ENCODE results near the gene AIF1L.

AIF1L gene

DNA sequence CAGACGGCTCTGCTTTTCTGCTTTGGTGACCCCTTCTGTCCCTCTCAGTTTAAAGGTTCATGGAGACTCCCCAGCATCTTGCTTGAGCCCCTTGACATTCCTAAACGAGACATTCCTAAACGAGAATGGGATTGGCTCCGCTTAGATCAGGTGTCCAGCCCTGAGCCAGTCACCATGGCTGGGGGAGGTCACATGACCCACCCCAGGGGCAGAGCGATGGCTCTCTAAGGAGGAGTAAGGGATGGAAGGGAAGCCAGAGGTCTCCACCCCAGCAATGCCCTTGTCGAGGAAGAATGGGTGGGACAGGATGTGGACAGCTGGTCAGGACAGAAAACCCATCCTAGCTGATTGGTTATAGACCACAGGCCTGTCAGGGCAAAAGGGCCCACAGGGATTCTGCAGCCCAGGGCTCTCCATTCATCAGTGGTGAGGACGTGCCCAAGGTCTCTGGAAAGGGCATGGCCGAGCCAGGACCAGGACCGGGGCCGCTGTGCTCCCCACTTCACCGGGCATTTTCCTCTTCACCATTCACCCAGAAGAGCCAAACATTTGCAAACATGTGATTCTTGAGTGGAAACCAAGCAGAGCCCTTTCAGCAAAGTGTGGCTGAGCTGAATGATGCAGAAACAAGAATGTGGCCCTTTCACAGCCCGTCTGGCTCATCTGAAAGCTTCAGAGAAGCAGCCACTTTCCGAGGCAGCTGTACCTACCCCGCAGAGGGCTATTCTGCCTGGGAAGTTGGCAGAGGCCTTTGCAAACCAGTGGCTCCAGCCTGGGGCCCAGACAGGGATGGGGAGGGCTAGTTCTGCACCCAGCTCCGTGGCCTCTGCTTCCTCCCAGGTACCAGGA lies 19.8 kb upstream of the AIF1L start:
- in situ Hi-C loops (cut with HindIII; ENCODE audit: low sequenced_read_pairs) = no loop called here

GRCh38 chr9:131078427-131079366 lies 17.6 kb upstream of the AIF1L start:
- in situ Hi-C loops (cut with HindIII; ENCODE audit: low sequenced_read_pairs) = no loop called here

DNA sequence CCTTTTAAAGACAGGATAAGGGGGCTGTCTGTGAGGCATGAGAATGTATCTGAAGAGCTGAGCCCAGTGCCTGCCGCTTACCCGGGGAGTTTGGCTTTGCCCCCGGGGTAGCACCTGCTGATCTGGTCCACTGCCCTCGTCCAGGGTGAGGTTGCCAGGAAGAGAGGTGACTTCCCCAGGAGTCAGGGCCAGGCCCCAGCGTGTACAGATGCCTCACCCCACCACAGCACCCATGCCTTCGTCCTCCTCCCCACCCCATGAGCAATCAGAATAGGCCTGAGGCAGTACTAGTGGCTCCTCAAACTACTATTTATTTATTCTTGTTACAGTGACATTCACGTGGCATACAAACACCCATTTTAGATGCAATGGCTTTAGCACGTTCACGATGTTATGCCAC lies 15.7 kb upstream of the AIF1L start:
- in situ Hi-C loops (cut with HindIII; ENCODE audit: low sequenced_read_pairs) = no loop called here

DNA sequence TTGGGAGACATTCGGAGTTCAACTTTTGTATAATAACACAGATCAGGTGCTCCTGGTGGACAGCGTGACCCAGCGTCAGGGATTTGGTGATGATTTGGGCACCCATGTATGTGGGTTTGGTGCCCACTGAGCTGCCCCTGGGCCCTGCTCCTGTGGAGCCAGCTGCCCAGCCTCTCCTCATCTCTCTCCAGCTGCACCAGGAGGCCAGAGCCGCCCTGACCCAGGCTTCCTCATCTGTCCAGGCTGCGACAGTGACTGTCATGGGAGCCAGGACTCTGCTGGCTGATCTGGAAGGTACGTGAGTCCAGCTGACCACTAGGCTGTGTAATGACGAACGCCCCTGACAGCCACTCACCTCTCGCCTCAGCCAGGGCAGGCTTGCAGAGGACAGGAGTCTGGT lies 14.5 kb upstream of the AIF1L start:
- in situ Hi-C loops (cut with HindIII; ENCODE audit: low sequenced_read_pairs) = no loop called here

DNA sequence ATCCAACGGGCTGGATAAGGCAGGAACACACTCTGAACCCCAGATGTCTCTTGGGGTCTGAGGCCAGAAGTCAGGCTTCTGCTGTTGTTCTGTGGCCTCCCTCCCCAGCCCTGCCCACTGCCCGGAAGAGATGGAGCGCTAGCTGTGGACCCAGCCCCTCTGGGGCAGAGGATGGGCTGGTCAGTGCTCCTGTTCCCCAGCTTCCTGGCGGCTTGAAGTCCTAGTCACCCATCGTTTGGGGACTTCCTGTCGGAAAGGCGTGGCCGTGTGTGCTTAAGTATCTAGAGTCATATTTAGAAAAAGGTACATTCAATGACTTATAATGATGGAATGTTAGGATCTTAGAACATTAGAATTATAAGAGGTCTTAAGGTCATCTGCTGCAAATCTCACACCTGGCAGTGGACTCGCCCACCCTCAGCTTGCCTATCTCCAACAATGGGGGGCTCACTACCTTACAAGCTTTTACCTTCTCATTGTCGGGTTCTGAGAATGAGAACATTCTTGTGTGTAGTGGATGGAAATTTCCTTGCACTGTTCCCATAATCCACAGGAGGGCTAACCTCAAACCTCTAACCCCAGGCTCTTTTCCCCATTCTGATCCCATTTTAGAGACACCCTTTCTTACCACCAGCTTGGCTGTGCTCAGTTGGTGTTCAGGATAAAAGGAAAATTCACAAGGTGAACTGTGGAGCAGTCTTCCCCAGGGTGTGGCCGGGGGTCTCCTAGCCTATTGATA lies 13.4 kb upstream of the AIF1L start:
- in situ Hi-C loops (cut with HindIII; ENCODE audit: low sequenced_read_pairs) = no loop called here

DNA sequence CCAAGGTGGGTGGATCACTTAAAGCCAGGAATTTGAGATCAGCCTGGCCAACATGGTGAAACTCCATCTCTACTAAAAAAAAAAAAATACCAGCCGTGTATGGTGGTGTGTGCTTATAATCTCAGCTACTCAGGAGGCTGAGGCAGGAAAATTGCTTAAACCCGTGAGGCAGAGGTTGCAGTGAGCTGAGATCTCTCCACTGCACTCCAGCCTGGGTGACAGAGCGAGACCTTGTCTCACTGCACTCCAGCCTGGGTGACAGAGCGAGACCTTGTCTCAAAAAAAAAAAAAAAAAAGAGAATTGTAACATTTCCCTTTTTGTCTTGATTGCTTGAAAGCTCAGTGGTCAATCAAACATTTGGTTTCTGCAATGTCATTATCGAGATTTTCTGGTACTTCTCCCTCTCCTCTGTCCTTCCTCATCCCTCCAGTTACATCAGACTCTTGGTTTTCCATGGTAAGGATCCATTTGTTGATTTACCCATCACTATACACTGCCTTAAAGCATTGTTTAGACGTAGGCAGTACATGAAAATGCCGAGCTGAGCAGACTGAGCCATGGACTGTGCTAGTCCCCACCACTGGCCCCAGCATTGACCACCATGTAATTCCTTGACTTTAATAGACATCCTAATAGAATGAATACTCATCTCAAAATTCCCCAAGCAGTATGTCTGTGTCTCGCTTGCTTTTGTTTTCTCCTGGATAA lies 11.5 kb upstream of the AIF1L start:
- in situ Hi-C loops (cut with HindIII; ENCODE audit: low sequenced_read_pairs) = no loop called here

DNA sequence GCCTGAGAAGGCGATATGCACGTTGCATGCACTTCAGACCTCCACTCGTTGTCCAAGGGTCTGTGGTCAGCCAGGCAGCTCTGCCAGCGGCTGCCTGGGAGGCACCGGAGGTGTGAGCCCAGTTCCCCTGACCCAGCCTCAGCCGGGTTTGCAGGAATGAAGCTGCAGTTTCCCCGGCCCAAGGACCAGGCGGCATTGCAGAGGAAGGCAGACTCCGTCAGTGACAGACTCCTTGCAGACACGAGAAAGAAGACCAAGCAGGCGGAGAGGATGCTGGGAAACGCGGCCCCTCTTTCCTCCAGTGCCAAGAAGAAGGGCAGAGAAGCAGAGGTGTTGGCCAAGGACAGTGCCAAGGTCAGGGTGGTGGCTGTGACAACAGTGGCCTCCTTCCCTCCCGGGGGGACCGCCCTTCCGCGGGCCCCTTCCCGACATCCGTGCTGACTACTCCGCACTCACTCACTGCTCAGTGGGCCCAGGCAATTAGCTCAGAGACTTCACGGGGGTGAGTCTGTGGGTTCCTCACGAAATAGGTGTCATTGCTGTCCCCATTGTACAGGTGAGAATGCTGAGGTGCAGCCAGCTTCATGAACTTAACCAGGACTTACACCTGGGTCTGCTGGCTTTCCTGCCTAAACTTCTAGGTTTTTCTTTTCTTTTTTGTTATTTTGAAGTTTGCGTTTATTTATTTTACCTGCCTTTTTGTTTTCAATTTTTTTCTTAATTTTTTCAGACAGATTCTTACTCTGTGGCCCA lies 10.8 kb upstream of the AIF1L start:
- in situ Hi-C loops (cut with HindIII; ENCODE audit: low sequenced_read_pairs) = no loop called here

DNA sequence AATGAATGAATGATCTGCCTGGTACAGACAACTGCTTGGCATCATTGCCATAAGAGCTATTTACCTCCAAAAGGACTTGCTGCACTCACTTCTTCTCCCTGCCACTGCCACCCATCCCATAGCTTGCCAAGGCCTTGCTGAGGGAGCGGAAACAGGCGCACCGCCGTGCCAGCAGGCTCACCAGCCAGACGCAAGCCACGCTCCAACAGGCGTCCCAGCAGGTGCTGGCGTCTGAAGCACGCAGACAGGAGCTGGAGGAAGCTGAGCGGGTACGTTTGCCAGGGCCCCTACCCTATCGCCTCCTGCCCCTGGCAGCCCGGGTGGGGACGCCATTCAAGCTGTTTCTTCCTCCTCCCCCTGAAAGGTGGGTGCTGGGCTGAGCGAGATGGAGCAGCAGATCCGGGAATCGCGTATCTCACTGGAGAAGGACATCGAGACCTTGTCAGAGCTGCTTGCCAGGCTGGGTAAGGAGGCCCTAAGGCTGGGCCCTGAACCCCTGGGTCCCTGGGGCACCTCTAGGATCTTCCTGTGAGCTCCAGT lies 8.9 kb upstream of the AIF1L start:
- in situ Hi-C loops (cut with HindIII; ENCODE audit: low sequenced_read_pairs) = no loop called here

GRCh38 chr9:131090025-131090787 lies 6.1 kb upstream of the AIF1L start:
- in situ Hi-C loops (cut with HindIII; ENCODE audit: low sequenced_read_pairs) = loop anchor here (10.0 kb wide), 1 partner anchor 55 kb away; no protein-coding TSS in a partner anchor

DNA sequence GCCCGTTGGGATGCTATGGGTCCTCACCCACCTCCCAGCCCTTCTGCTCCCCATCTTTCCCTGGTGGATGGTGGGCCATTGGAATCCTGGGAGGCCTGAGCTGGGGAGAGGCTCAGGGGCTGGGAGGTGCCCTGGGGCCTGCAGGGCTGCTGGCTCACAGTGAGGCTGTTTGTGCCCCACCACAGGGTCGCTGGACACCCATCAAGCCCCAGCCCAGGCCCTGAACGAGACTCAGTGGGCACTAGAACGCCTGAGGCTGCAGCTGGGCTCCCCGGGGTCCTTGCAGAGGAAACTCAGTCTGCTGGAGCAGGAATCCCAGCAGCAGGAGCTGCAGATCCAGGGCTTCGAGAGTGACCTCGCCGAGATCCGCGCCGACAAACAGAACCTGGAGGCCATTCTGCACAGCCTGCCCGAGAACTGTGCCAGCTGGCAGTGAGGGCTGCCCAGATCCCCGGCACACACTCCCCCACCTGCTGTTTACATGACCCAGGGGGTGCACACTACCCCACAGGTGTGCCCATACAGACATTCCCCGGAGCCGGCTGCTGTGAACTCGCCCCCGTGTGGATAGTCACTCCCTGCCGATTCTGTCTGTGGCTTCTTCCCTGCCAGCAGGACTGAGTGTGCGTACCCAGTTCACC lies 4.9 kb upstream of the AIF1L start:
- in situ Hi-C loops (cut with HindIII; ENCODE audit: low sequenced_read_pairs) = loop anchor here (10.0 kb wide), 1 partner anchor 57 kb away; no protein-coding TSS in a partner anchor

GRCh38 chr9:131092030-131092429 lies 4.3 kb upstream of the AIF1L start:
- in situ Hi-C loops (cut with HindIII; ENCODE audit: low sequenced_read_pairs) = loop anchor here (10.0 kb wide), 1 partner anchor 57 kb away; no protein-coding TSS in a partner anchor

GRCh38 chr9:131092548-131093440 lies 3.5 kb upstream of the AIF1L start:
- in situ Hi-C loops (cut with HindIII; ENCODE audit: low sequenced_read_pairs) = loop anchor here (10.0 kb wide), 1 partner anchor 58 kb away; no protein-coding TSS in a partner anchor

DNA sequence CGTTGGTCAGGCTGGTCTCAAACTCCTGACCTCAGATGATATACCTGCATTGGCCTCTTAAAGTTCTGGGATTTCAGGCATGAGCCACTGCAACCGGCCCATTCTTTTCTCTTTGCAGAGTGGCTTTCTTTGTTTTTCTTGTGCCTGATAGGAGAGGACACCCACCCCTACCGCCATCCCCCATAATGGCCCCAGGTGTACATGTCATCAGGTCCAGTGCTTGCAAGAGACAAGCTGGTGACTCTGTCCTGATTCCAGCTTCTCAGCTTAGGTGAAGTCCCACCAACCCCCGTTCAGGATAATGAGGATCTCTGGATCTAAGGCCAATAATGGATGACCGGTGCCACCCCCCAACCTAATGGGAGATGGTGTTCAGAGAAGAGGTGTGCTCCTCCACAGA lies 2.3 kb upstream of the AIF1L start:
- in situ Hi-C loops (cut with HindIII; ENCODE audit: low sequenced_read_pairs) = loop anchor here (10.0 kb wide), 1 partner anchor 59 kb away; no protein-coding TSS in a partner anchor

GRCh38 chr9:131094622-131095021 lies 1.7 kb upstream of the AIF1L start:
- in situ Hi-C loops (cut with HindIII; ENCODE audit: low sequenced_read_pairs) = loop anchor here (10.0 kb wide), 1 partner anchor 60 kb away; no protein-coding TSS in a partner anchor

DNA sequence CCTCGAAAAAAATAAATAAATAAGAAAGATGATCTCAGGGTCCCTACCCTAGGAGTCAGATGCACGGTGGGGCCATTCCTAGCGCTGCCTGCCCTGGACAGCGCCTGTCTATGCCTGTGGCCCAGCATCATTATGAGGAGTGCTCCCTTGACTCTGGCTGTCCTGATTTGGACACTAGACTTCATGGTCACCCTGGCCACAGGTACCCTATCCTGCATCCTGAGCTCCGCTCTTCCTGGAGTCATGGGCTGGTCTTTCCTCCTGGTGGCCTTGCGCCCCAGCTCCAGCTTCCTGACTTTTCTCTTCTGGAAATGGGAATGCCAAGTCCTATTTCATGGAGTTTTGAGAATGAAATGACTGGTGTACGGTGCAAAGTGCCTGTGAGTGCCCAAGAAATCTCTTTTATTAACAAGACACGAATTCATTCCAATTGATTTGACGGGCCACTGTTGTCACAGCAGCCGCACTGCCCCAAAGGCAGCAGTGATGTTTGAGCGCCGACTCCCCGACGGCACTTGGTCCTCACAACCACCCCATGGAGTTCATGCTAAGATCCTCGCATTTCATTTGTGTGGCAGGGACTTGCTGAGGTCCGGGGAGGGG lies 564 bp upstream of the AIF1L start:
- in situ Hi-C loops (cut with HindIII; ENCODE audit: low sequenced_read_pairs) = loop anchor here (10.0 kb wide), 1 partner anchor 61 kb away; no protein-coding TSS in a partner anchor

All from endothelial cell of hepatic sinusoid (primary cell).